ENCODE measurements around the gene STOML1. TPM values are rescaled to one million over a fixed set of nuclear protein-coding genes. Genes with fewer than 3 reads are reported as not detected.

STOML1 gene
- total RNA-seq, 1 experiment from 2014 or later, result 5.0 TPM

DNA sequence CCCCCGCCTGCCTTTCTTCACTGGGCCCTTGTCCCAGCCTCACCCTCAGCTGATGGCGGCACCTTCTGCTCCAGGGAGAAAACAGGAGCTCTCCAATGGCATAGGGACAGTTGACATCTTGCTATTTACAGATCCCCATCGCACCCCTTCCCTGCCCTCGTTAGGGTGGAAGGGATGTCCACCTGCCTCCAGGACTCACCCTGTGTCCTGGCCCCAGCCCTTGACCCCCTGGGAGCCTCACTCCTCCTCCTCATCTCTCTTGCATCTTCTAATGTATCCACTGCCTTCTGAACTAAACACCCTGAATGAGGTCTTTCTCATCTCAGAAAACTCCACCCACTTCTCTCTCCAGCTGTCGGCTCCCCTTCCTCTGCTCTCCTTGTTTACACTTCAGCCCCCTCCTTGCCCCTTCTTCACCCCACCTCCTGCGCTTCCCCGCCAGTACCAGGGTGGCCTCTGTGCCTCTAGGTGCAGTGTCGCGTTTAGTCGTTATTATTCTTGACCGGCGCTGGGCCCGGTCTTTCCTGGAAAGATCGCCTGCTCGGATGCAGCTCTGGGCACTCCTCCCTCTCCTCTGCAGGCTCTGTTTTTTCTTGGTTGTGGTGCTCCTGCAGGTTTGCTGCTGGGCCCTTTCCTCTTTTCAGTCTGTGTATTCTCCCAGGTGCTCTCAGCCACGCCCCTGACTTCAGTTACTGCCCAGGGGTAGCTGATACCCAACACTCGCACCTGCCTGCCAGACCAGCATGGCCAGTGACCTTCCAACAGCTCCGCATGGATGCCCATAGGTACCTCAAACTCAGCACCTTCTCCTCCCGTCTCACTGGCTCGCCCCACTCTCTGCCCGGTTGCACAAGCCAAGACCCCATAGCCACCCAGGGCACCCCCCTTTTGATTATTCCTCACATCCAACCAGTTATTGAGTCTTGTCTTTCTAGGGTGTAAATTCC lies 45.3 kb upstream of the STOML1 start:
- ChIA-PET POLR2A (interaction anchor here (1.4 kb wide), 1 partner anchor 64 kb away, joined by 6 read pairs; no protein-coding TSS in a partner anchor), RAD21 (ENCODE audit: low non-redundant PET in 1 of 2, low total read pairs in 2 of 2, uncharacterized antibody in 2 of 2, unreplicated experiment in 2 of 2) (interaction anchor here (1.0 to 1.6 kb wide), 3 partner anchors 63 to 65 kb away, joined by 3 to 23 read pairs (median 8); no protein-coding TSS in a partner anchor), CTCF (interaction anchor here (0.8 to 6.5 kb wide), 16 partner anchors 8 to 86 kb away, joined by 3 to 132 read pairs (median 4); partner anchors contain the start of gene PML)
- Histone ChIP-seq H3K9ac (ENCODE audit: low read length) (no peak overlapping the region), H3K36me3 (ENCODE audit: control insufficient read depth in 1 of 2, insufficient read depth in 2 of 2, low read length in 2 of 2) (no peaks in the 10 kb centered on the region; a peak in 1 of 4 replicates), H3K4me2 (ENCODE audit: low read length) (no peak overlapping the region), H2AFZ (ENCODE audit: low read depth, low read length, poor library complexity, severe bottlenecking) (no peak overlapping the region), H3K4me1 (ENCODE audit: control insufficient read depth in 1 of 2, insufficient read depth in 2 of 2, low read length in 2 of 2) (peaks cover 0 to 9% of the 10 kb centered on the region in 2 experiments; a peak in 1 of 4 replicates), H3K9me3 (ENCODE audit: control insufficient read depth in 1 of 2, insufficient read depth in 1 of 2, low read depth in 1 of 2, low read length in 2 of 2) (no peaks in the 10 kb centered on the region), H3K9me2 (ENCODE audit: insufficient read depth) (no peaks in the 10 kb centered on the region), H3K79me2 (ENCODE audit: insufficient read depth, low read length) (no peaks in the 10 kb centered on the region), H3K27ac (ENCODE audit: low read depth, low read length) (no peak overlapping the region), H3K27me3 (ENCODE audit: insufficient read depth, low read length) (no peaks in the 10 kb centered on the region), H3K4me3 (replicated peaks in 1 of 2; ENCODE audit: low read depth in 1 of 2, low read length in 2 of 2) (no peak overlapping the region), H4K20me1 (ENCODE audit: insufficient read depth) (no peaks in the 10 kb centered on the region)
- DNase-seq (ENCODE audit: low read depth, low spot score) (no peak), ATAC-seq (no peak)
- TF ChIP-seq SP1 (IDR thresholded peaks at IDR 0.05; ENCODE audit: low read depth) (no peak), JUND (IDR thresholded peaks at IDR 0.05) (no peak), SIN3A (IDR thresholded peaks at IDR 0.05; ENCODE audit: low read depth) (no peak), TCF7L2 (IDR thresholded peaks at IDR 0.05; ENCODE audit: borderline replicate concordance, extremely low read depth, insufficient read depth, insufficient read length) (no peak), ZFX (IDR thresholded peaks at IDR 0.05) (no peak)
- TF ChIP-seq, protein P1, sequence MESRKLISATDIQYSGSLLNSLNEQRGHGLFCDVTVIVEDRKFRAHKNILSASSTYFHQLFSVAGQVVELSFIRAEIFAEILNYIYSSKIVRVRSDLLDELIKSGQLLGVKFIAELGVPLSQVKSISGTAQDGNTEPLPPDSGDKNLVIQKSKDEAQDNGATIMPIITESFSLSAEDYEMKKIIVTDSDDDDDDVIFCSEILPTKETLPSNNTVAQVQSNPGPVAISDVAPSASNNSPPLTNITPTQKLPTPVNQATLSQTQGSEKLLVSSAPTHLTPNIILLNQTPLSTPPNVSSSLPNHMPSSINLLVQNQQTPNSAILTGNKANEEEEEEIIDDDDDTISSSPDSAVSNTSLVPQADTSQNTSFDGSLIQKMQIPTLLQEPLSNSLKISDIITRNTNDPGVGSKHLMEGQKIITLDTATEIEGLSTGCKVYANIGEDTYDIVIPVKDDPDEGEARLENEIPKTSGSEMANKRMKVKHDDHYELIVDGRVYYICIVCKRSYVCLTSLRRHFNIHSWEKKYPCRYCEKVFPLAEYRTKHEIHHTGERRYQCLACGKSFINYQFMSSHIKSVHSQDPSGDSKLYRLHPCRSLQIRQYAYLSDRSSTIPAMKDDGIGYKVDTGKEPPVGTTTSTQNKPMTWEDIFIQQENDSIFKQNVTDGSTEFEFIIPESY (IDR thresholded peaks at IDR 0.05; ENCODE audit: extremely low read depth, insufficient replicate concordance, low read length), result no peak
- intact Hi-C loops (cut with micrococcal nuclease), result loop anchor here (1.0 kb wide), 1 partner anchor 64 kb away; no protein-coding TSS in a partner anchor
- BruUV-seq (replicated peaks), result no TSS peak

All from HCT116 (cell line).